Effector CD8-positive, alpha-beta T cell (primary cell): ENCODE data around the gene CCDC149.

Experiments used
- DNase-seq: peaks from one replicate; lab custom pipeline; 2025; lab: John Stamatoyannopoulos, UW

CCDC149 gene

GRCh38 chr4:24881508-24882196 lies 31.2 kb downstream of the CCDC149 start:
- no peak for DNase-seq

GRCh38 chr4:24880186-24880585 lies 32.7 kb downstream of the CCDC149 start:
- DNase-seq, result no peak

GRCh38 chr4:24878636-24879016 lies 34.2 kb downstream of the CCDC149 start:
- no peak for DNase-seq

- DNase-seq, result no peak
Observed at GRCh38 chr4:24877868-24878635, 34.8 kb downstream of the CCDC149 start.

- no peak for DNase-seq
Observed at GRCh38 chr4:24876431-24876830, 36.4 kb downstream of the CCDC149 start.

GRCh38 chr4:24872720-24873119 lies 40.1 kb downstream of the CCDC149 start:
- no peak for DNase-seq

GRCh38 chr4:24871210-24871609 lies 41.6 kb downstream of the CCDC149 start:
- DNase-seq, result no peak

GRCh38 chr4:24867766-24868296 lies 45.0 kb downstream of the CCDC149 start:
- DNase-seq, result no peak

GRCh38 chr4:24867251-24867650 lies 45.6 kb downstream of the CCDC149 start:
- no peak for DNase-seq

- DNase-seq, result no peak
Observed at GRCh38 chr4:24865401-24865800, 47.4 kb downstream of the CCDC149 start.

- no peak for DNase-seq
Observed at GRCh38 chr4:24863799-24864198, 49.0 kb downstream of the CCDC149 start.

GRCh38 chr4:24862073-24862751 lies 50.6 kb downstream of the CCDC149 start:
- no peak for DNase-seq

GRCh38 chr4:24858550-24858949 lies 54.3 kb downstream of the CCDC149 start:
- no peak for DNase-seq

- DNase-seq, result no peak
Observed at GRCh38 chr4:24858026-24858425, 54.8 kb downstream of the CCDC149 start.

- DNase-seq, result no peak
Observed at GRCh38 chr4:24856586-24856985, 56.3 kb downstream of the CCDC149 start.

- no peak for DNase-seq
Observed at GRCh38 chr4:24855741-24856140, 57.1 kb downstream of the CCDC149 start.

- no peak for DNase-seq
Observed at GRCh38 chr4:24853142-24853541, 59.7 kb downstream of the CCDC149 start.

- DNase-seq, result no peak
Observed at GRCh38 chr4:24850674-24851073, 62.2 kb downstream of the CCDC149 start.

- no peak for DNase-seq
Observed at GRCh38 chr4:24849756-24850155, 63.1 kb downstream of the CCDC149 start.

- no peak for DNase-seq
Observed at GRCh38 chr4:24849351-24849750, 63.5 kb downstream of the CCDC149 start.

GRCh38 chr4:24846716-24847115 lies 66.1 kb downstream of the CCDC149 start:
- no peak for DNase-seq

GRCh38 chr4:24845902-24846301 lies 66.9 kb downstream of the CCDC149 start:
- no peak for DNase-seq

- DNase-seq, result no peak
Observed at GRCh38 chr4:24845132-24845531, 67.7 kb downstream of the CCDC149 start.
